Measurements from ENCODE around the gene MVP.

The MVP gene

DNA sequence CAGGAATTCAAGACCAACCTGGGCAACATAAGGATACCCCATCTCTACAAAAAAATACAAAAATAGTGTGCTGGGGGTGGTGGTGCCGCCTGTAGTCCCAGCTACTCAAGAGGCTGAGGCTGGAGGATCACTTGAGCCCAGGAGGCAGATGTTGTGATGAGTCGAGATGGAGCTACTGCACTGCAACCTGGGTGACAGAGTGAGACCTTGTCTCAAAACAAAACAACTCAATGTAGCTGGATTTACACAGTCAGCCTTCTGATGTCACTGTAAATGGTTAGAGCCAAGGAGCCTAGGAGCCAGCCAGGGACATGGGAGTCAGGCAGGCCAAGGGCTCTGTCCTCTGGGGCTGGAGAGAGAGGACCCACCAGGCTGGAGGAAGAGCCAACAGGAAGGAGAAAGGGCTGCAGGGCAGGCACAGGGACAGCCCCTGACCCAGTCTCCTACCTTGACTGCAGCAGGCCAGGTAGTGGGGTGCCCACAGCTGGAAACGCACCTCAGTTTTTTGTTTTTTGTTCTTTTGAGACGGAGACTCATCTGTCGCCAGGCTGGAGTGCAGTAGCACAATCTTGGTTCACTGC, 34.3 kb downstream of the MVP start:
- no peak for DNase-seq (ENCODE audit: low spot score)
- in situ Hi-C loops (cut with MboI; ENCODE audit: low pct_unique_long_range_greater_than_20kb, low sequenced_read_pairs, unreplicated experiment), result no loop called here
- TF ChIP-seq, protein P1, sequence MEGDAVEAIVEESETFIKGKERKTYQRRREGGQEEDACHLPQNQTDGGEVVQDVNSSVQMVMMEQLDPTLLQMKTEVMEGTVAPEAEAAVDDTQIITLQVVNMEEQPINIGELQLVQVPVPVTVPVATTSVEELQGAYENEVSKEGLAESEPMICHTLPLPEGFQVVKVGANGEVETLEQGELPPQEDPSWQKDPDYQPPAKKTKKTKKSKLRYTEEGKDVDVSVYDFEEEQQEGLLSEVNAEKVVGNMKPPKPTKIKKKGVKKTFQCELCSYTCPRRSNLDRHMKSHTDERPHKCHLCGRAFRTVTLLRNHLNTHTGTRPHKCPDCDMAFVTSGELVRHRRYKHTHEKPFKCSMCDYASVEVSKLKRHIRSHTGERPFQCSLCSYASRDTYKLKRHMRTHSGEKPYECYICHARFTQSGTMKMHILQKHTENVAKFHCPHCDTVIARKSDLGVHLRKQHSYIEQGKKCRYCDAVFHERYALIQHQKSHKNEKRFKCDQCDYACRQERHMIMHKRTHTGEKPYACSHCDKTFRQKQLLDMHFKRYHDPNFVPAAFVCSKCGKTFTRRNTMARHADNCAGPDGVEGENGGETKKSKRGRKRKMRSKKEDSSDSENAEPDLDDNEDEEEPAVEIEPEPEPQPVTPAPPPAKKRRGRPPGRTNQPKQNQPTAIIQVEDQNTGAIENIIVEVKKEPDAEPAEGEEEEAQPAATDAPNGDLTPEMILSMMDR (IDR thresholded peaks at IDR 0.05; ENCODE audit: extremely low read depth, insufficient read depth, missing control alignments), result no peak

DNA sequence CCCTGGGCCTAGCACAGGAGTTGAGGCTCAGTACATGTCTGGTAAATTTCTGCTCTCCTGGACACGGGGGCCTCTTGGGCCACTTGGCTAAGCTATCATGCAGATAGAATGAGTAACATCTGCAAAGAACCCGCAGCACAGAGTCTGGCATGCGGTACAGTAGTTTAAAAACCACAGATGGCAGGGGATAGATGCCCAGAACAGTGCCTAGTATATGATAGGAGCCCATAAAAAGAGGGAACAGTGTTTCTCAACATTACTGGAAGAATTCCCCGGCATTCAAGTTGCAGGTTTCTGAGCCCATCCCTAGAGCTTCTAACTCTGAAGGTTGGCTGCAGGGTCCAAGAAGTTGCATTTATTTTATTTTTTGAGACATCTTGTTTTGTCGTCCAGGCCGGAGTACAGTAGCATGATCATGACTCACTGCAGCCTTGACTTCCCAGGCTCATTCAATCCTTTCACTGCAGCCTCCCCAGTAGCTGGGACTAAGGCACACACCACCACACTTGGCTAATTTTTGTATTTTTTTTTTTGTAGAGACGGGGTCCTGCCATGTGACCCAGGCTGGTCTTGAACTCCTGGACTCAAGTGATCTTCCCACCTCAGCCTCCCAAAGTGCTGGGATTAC, 37.0 kb downstream of the MVP start:
- no peak for DNase-seq (ENCODE audit: low spot score)
- TF ChIP-seq, protein P1 (IDR thresholded peaks at IDR 0.05; ENCODE audit: extremely low read depth, insufficient read depth, missing control alignments), result no peak
- in situ Hi-C loops (cut with MboI; ENCODE audit: low pct_unique_long_range_greater_than_20kb, low sequenced_read_pairs, unreplicated experiment), result no loop called here

DNA sequence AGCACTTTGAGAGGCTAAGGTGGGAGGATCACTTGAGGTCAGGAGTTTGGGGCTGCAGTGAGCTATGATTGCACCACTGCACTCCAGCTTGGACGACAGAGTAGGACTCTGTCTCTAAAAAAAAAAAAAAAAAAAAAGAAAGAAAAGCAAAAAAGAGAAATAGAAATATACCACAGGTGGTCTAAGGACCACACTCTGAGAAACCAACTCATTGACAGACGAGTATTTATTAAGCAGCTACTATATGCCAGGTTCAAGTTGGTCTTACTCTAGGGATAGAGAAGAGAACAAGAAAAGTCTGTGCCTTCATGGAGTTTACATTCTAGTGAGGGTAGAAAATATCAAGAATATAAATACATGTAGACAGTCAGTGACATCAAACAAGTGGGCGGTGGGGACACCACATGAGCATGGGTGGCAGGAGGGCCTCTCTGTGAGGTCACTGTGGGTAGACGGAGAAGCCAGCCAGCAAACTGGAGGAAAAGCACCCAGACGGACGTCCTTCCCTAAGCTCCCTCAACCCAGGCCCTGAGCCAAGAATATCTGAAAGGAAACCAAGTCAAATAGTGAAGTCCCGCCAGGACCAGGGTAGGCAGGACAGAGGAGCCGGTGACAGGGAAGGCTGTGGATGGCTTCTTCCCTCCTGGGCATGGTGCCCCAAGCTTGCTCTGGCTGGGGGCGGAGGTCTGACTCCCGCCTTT, 38.0 kb downstream of the MVP start:
- TF ChIP-seq, protein P1 (IDR thresholded peaks at IDR 0.05; ENCODE audit: extremely low read depth, insufficient read depth, missing control alignments), result no peak
- DNase-seq (ENCODE audit: low spot score), result no peak
- in situ Hi-C loops (cut with MboI; ENCODE audit: low pct_unique_long_range_greater_than_20kb, low sequenced_read_pairs, unreplicated experiment), result no loop called here

DNA sequence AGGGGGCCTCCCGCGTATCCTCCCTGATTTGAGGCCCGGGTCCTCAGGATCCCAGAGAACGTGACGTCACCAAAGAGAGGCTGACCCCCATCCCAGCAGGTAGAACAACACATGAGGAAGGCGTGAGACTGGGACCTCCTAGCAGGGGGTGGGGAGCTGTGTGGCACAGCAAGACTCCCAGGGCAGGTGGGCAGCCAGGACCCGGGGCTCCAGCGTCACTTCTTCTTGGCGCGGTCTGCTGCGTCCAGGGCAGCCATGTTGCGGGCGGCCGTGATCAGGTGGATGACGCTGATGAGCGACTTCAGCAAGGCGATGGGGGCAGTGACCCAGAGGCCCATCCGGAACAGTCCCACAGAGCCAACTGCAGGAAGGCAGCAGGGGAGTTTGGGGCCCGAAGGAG, 38.7 kb downstream of the MVP start:
- in situ Hi-C loops (cut with MboI; ENCODE audit: low pct_unique_long_range_greater_than_20kb, low sequenced_read_pairs, unreplicated experiment), result no loop called here
- no peak for DNase-seq (ENCODE audit: low spot score)
- TF ChIP-seq, protein P1 (IDR thresholded peaks at IDR 0.05; ENCODE audit: extremely low read depth, insufficient read depth, missing control alignments), result no peak

DNA sequence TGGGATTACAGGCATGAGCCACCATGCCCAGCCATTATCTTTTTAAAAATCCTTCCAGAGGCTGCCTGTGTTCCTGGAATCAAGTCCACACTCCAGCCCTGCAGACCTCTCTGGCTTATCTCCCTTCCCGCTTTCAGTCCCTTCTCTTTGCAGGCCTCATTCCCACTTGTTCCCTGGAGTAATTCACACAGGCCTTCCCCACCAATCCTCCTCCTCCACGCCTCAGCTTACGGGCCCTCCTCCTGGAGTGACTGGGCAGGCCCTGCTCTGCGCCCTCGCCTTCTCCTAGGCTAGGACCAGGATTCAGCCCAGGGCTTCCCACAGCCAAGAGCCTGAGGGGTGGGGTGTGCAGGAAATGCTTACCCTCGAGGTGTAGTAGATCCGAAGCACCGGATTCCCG, 40.0 kb downstream of the MVP start:
- in situ Hi-C loops (cut with MboI; ENCODE audit: low pct_unique_long_range_greater_than_20kb, low sequenced_read_pairs, unreplicated experiment), result no loop called here
- TF ChIP-seq, protein P1 (IDR thresholded peaks at IDR 0.05; ENCODE audit: extremely low read depth, insufficient read depth, missing control alignments), result no peak
- DNase-seq (ENCODE audit: low spot score), result no peak

DNA sequence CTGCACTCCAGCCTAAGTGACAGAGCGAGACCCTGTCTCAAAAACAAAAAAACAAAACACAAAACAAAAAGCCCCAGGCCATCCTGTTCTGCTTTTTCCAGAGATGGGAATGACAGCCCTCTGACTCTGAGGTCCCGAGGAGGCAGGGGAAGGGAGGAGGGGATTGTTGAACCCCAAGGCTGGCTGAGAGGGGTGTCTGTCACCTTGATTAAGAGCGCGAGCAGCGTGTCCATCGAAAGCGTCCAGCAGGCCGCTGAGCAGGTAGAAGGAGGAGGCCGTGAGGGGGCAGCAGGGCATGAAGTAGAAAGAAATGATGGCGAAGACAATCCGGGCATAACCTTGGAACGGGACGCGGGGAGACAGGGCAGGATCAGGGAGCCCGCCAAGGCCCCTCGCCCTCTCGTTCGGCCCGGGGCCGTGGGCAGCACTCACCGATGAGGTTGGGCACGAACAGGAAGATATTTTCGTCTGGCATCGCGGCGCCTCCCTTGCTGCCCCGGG, 42.2 kb downstream of the MVP start:
- in situ Hi-C loops (cut with MboI; ENCODE audit: low pct_unique_long_range_greater_than_20kb, low sequenced_read_pairs, unreplicated experiment), result no loop called here
- TF ChIP-seq, protein P1 (IDR thresholded peaks at IDR 0.05; ENCODE audit: extremely low read depth, insufficient read depth, missing control alignments), result peak; percentile 25
- DNase-seq (ENCODE audit: low spot score), result no peak
